Osteocyte (in vitro differentiated cells): ENCODE data around the gene ABCC1. TPM values are rescaled to one million over a fixed set of nuclear protein-coding genes. Genes with fewer than 3 reads are reported as not detected.

Experiments
- DNase-seq: peaks from one replicate; pipeline ENCODE4 v3.0.0; 2021; ENCODE audit warnings: mixed read lengths; ENCODE audit not compliant: unreplicated experiment; ENCODE audit errors: extremely low spot score
- H3K27ac Mint-ChIP-seq: one replicate; pipeline ENCODE4 v1.8.0; 2021; ENCODE audit warnings: mild to moderate bottlenecking, mixed read lengths; ENCODE audit not compliant: unreplicated experiment
- H3K27me3 Mint-ChIP-seq: one replicate; pipeline ENCODE4 v1.8.0; 2021; ENCODE audit warnings: mixed read lengths; ENCODE audit not compliant: unreplicated experiment
- H3K36me3 Mint-ChIP-seq: one replicate; pipeline ENCODE4 v1.8.0; 2021; ENCODE audit warnings: mixed read lengths; ENCODE audit not compliant: unreplicated experiment
- H3K4me1 Mint-ChIP-seq: one replicate; pipeline ENCODE4 v1.8.0; 2021; ENCODE audit warnings: mixed read lengths; ENCODE audit not compliant: unreplicated experiment
- H3K4me3 Mint-ChIP-seq: one replicate; pipeline ENCODE4 v1.8.0; 2021; ENCODE audit warnings: mild to moderate bottlenecking, moderate library complexity, mixed read lengths; ENCODE audit not compliant: unreplicated experiment
- H3K9me3 Mint-ChIP-seq: one replicate; pipeline ENCODE4 v1.8.0; 2021; ENCODE audit warnings: mixed read lengths; ENCODE audit not compliant: unreplicated experiment
- total RNA-seq: library from RNA; stranded (reverse); gene quantifications from 2 replicates; pipeline ENCODE4 v1.2.1, GENCODE V29; 2021
- TF ChIP-seq, protein P1 (sequence below): fragments of 200-600 bp; sonication (generic); IDR thresholded peaks from 2 replicates; pipeline ENCODE4 v1.5.0; 2021; ENCODE audit warnings: antibody characterized with exemption, mild to moderate bottlenecking, moderate library complexity

ABCC1 gene
- total RNA-seq, 1 donor from 2014 or later: 256 TPM

- Mint-ChIP-seq H3K4me1 (no peaks in the 10 kb centered on the region), H3K9me3 (no peaks in the 10 kb centered on the region)
Measured at GRCh38 chr16:16139061-16139460, 189.6 kb downstream of the ABCC1 start.

GRCh38 chr16:16139806-16140205 lies 190.4 kb downstream of the ABCC1 start:
- Mint-ChIP-seq H3K27ac (no peak overlapping the region), H3K9me3 (no peaks in the 10 kb centered on the region), H3K27me3 (no peaks in the 10 kb centered on the region), H3K36me3 (peaks cover 50% of the 10 kb centered on the region), H3K4me3 (no peak overlapping the region), H3K4me1 (no peaks in the 10 kb centered on the region)
- no peak for DNase-seq
- TF ChIP-seq, protein P1, sequence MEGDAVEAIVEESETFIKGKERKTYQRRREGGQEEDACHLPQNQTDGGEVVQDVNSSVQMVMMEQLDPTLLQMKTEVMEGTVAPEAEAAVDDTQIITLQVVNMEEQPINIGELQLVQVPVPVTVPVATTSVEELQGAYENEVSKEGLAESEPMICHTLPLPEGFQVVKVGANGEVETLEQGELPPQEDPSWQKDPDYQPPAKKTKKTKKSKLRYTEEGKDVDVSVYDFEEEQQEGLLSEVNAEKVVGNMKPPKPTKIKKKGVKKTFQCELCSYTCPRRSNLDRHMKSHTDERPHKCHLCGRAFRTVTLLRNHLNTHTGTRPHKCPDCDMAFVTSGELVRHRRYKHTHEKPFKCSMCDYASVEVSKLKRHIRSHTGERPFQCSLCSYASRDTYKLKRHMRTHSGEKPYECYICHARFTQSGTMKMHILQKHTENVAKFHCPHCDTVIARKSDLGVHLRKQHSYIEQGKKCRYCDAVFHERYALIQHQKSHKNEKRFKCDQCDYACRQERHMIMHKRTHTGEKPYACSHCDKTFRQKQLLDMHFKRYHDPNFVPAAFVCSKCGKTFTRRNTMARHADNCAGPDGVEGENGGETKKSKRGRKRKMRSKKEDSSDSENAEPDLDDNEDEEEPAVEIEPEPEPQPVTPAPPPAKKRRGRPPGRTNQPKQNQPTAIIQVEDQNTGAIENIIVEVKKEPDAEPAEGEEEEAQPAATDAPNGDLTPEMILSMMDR: no peak

More at GRCh38 chr16:16139061-16139460, 189.6 kb downstream of the ABCC1 start:
- Mint-ChIP-seq H3K36me3 (peaks cover 50% of the 10 kb centered on the region), H3K4me3 (no peak overlapping the region), H3K27ac (no peak overlapping the region), H3K27me3 (no peaks in the 10 kb centered on the region)
- no peak for DNase-seq
- TF ChIP-seq, protein P1: no peak

DNA sequence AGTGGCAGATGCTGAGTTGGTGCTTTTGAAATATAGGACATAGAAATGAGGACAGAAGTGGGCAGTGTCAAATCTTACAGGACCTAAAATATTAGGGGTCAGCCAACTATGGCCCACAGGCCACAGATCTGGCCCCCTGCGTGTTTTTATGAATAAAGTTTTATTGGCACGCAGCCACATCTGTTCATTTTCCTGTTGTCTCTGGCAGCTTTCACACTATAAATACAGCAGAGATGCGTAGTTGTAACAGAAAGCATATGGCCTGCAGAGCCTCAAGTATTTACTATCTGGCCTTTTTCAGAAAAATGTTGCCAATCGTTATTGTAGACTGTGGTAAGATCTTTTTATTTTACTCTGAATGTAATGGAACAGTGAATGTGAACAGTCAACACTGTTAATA lies 191.1 kb downstream of the ABCC1 start:
- TF ChIP-seq, protein P1: no peak
- Mint-ChIP-seq H3K9me3 (no peaks in the 10 kb centered on the region), H3K4me1 (no peaks in the 10 kb centered on the region), H3K36me3 (peaks cover 46% of the 10 kb centered on the region), H3K27ac (no peak overlapping the region), H3K27me3 (no peaks in the 10 kb centered on the region), H3K4me3 (no peak overlapping the region)
- DNase-seq: no peak

DNA sequence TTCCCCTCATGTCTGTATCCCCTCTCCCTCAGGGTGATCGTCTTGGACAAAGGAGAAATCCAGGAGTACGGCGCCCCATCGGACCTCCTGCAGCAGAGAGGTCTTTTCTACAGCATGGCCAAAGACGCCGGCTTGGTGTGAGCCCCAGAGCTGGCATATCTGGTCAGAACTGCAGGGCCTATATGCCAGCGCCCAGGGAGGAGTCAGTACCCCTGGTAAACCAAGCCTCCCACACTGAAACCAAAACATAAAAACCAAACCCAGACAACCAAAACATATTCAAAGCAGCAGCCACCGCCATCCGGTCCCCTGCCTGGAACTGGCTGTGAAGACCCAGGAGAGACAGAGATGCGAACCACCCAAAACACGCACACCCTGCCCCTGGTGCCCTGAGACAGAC lies 191.7 kb downstream of the ABCC1 start:
- Mint-ChIP-seq H3K9me3 (no peaks in the 10 kb centered on the region), H3K4me1 (no peaks in the 10 kb centered on the region), H3K27me3 (no peaks in the 10 kb centered on the region), H3K27ac (no peak overlapping the region), H3K4me3 (no peak overlapping the region), H3K36me3 (peaks cover 50% of the 10 kb centered on the region)
- no peak for DNase-seq
- TF ChIP-seq, protein P1: no peak

DNA sequence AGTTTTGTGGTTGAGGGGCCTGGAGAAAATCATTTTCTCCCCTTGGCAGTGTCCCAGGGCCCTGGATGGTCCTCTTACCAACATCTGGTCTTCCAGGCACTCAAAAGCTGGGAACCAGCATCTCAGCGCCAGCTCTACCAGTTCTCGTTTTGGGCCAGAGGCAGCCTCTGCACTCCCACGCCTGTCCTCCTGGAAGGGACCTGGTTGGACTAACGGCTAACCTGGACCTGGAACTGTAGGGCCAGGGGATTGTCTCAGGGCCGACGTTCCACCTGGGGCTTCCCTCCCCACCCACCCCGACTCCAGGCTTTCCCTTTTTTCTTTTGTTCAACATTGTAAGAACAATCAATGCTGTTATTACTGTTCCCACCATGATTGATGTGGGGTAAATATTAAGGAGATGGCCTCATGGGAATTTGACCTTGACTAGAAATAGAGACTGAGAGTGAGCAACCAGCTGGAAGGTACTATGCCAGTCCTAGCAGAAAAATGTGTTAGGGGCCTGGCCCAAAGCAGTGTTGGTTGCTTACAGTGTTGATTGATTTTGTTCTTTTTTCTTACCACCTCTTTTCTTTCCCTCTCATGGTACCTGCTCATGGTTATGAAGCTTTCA lies 192.5 kb downstream of the ABCC1 start:
- H3K36me3 Mint-ChIP-seq: peaks cover 48% of the 10 kb centered on the region
- TF ChIP-seq, protein P1: no peak
- H3K27me3 Mint-ChIP-seq: no peaks in the 10 kb centered on the region
- no peaks in the 10 kb centered on the region for H3K9me3 Mint-ChIP-seq
- no peaks in the 10 kb centered on the region for H3K4me1 Mint-ChIP-seq
- no peak overlapping the region for H3K4me3 Mint-ChIP-seq
- no peak for DNase-seq
- no peak overlapping the region for H3K27ac Mint-ChIP-seq
